ENCODE data around the gene SRPK2. TPM values are rescaled to one million over a fixed set of nuclear protein-coding genes. Genes with fewer than 3 reads are reported as not detected.

The SRPK2 gene
- total and polyA plus RNA-seq, 2 of the 13 experiments (the other 11 are each of a cell fraction or from before 2014, with no cell fraction given), result 10.1 to 22.3 TPM

DNA sequence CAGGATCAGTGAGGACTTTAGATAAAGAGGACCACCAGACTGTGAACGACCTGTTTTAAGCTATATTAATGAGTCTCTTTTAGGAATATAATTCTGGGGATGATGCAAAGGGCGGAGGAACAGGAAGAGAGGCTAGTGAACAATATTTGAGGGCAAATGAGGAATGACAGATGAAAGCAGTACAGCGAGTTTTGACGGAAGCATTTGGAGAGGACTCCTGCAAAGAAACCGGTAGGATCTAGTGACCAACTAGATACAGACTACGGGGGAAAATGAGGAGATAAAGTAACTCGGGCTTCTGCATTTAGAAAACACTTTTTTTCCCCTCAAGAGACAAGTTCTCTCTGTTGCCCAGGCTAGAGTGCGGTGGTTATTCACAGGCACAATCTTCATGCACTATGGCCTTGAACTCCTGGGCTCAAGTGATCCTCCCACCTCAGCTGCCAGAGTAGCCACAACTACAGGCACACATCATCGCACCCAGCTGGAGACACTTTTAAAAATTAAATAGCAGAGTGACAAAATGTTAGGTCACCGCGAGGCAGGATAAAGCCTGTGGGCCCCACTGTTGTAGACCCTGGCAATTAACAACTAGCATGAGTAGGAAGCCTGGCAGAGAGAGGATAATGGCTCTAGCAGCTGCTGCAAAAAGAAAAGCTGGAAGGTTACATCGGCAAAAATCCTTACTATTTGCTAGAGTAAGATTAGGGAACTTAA, 143.2 kb downstream of the SRPK2 start (continued):
- TF ChIP-seq, protein P1, sequence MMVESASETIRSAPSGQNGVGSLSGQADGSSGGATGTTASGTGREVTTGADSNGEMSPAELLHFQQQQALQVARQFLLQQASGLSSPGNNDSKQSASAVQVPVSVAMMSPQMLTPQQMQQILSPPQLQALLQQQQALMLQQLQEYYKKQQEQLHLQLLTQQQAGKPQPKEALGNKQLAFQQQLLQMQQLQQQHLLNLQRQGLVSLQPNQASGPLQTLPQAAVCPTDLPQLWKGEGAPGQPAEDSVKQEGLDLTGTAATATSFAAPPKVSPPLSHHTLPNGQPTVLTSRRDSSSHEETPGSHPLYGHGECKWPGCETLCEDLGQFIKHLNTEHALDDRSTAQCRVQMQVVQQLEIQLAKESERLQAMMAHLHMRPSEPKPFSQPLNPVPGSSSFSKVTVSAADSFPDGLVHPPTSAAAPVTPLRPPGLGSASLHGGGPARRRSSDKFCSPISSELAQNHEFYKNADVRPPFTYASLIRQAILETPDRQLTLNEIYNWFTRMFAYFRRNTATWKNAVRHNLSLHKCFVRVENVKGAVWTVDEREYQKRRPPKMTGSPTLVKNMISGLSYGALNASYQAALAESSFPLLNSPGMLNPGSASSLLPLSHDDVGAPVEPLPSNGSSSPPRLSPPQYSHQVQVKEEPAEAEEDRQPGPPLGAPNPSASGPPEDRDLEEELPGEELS (CRISPR knock-in tag; IDR thresholded peaks at IDR 0.05), result 0 out of 2 replicates have a peak, but pooled peaks have one; percentile 25
- no peak for TF ChIP-seq PAF1 (CRISPR knock-in tag; IDR thresholded peaks at IDR 0.05)
- no peak for TF ChIP-seq ZNF337 (CRISPR knock-in tag; IDR thresholded peaks at IDR 0.05; ENCODE audit: borderline replicate concordance, low read depth)
- TF ChIP-seq MTA1 (CRISPR knock-in tag; IDR thresholded peaks at IDR 0.05; ENCODE audit: borderline replicate concordance), result no peak
- TF ChIP-seq SIN3B (IDR thresholded peaks at IDR 0.05; ENCODE audit: low read length), result no peak
- no peak for TF ChIP-seq ARID2 (CRISPR knock-in tag; IDR thresholded peaks at IDR 0.05; ENCODE audit: borderline replicate concordance)
- TF ChIP-seq TMF1 (CRISPR knock-in tag; IDR thresholded peaks at IDR 0.05; ENCODE audit: low read depth), result no peak
- TF ChIP-seq ATF7 (IDR thresholded peaks at IDR 0.05), result no peak
- no peak for TF ChIP-seq ATF7 (CRISPR knock-in tag; IDR thresholded peaks at IDR 0.05)
- TF ChIP-seq, protein P2, sequence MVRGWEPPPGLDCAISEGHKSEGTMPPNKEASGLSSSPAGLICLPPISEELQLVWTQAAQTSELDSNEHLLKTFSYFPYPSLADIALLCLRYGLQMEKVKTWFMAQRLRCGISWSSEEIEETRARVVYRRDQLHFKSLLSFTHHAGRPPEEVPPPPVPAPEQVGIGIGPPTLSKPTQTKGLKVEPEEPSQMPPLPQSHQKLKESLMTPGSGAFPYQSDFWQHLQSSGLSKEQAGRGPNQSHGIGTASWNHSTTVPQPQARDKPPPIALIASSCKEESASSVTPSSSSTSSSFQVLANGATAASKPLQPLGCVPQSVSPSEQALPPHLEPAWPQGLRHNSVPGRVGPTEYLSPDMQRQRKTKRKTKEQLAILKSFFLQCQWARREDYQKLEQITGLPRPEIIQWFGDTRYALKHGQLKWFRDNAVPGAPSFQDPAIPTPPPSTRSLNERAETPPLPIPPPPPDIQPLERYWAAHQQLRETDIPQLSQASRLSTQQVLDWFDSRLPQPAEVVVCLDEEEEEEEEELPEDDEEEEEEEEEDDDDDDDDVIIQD (CRISPR knock-in tag; IDR thresholded peaks at IDR 0.05; ENCODE audit: low read depth), result peak; percentile 42; the same call in 1 of the 2 replicates
- TF ChIP-seq ZBTB7B (CRISPR knock-in tag; IDR thresholded peaks at IDR 0.05), result peak; percentile 39; the same call in 1 of the 2 replicates
- no peak for TF ChIP-seq ZMYM3 (CRISPR knock-in tag; IDR thresholded peaks at IDR 0.05)
- TF ChIP-seq TEAD3 (CRISPR knock-in tag; optimal IDR thresholded peaks at IDR 0.05; ENCODE audit: borderline replicate concordance), result peak; percentile 67
- TF ChIP-seq, protein P3, sequence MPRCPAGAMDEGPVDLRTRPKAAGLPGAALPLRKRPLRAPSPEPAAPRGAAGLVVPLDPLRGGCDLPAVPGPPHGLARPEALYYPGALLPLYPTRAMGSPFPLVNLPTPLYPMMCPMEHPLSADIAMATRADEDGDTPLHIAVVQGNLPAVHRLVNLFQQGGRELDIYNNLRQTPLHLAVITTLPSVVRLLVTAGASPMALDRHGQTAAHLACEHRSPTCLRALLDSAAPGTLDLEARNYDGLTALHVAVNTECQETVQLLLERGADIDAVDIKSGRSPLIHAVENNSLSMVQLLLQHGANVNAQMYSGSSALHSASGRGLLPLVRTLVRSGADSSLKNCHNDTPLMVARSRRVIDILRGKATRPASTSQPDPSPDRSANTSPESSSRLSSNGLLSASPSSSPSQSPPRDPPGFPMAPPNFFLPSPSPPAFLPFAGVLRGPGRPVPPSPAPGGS (CRISPR knock-in tag; IDR thresholded peaks at IDR 0.05), result no peak
- peak; percentile 51 for TF ChIP-seq SAP130 (CRISPR knock-in tag; IDR thresholded peaks at IDR 0.05; ENCODE audit: low read depth)
- no peak for TF ChIP-seq CENPBD1 (CRISPR knock-in tag; IDR thresholded peaks at IDR 0.05; ENCODE audit: borderline replicate concordance, low read depth)
- peak; percentile 25; the same call in 1 of the 2 replicates for TF ChIP-seq NR2F6 (IDR thresholded peaks at IDR 0.05)
- TF ChIP-seq NR2F6 (CRISPR knock-in tag; IDR thresholded peaks at IDR 0.05), result peak; percentile 77
- TF ChIP-seq NFYB (CRISPR knock-in tag; IDR thresholded peaks at IDR 0.05), result no peak
- peak; percentile 42; the same call in 1 of the 2 replicates for TF ChIP-seq NR2C2 (CRISPR knock-in tag; IDR thresholded peaks at IDR 0.05; ENCODE audit: borderline replicate concordance)
- no peak for TF ChIP-seq ZNF605 (CRISPR knock-in tag; IDR thresholded peaks at IDR 0.05)
- 0 out of 2 replicates have a peak, but pooled peaks have one; percentile 47 for TF ChIP-seq HDAC2 (CRISPR knock-in tag; IDR thresholded peaks at IDR 0.05)

All from HepG2 (cell line).